GM12878 (cell line): ENCODE measurements around the gene CD1D. TPM values are rescaled to one million over a fixed set of nuclear protein-coding genes. Genes with fewer than 3 reads are reported as not detected.

ENCODE experiments used
- ATAC-seq: fragments of 200-7000 bp; cut with Tn5 transposase; 3 replicates; pipeline ENCODE4 v1.9.1; 2020; ENCODE audit warnings: mild to moderate bottlenecking, moderate library complexity
- BruUV-seq: library from RNA; stranded (reverse); fragments of 400-500 nt; replicated peaks from 2 replicates; lab custom pipeline; 2021; lab: Mats Ljungman, UMichigan
- CTCF ChIA-PET: fragments of 300-600 bp; sonication (Branson Sonifier 250); formaldehyde crosslinking; extraction: SDS; loops from one replicate; lab custom pipeline; 2021; ENCODE audit warnings: inconsistent platforms; lab: Yijun Ruan, JAX
- POLR2A ChIA-PET: fragments of 350-600 bp; formaldehyde crosslinking; extraction: SDS; loops from one replicate; lab custom pipeline; 2021; ENCODE audit warnings: inconsistent platforms; lab: Charles Lee
- RAD21 ChIA-PET: fragments of 300-600 bp; sonication (Branson Sonifier 250); formaldehyde crosslinking; loops from one replicate; lab custom pipeline; 2023; ENCODE audit warnings: antibody characterized with exemption; ENCODE audit not compliant: unreplicated experiment; lab: Charles Lee
- SMC1A ChIA-PET: fragments of 300-600 bp; sonication (Branson Sonifier 250); formaldehyde crosslinking; loops from one replicate; lab custom pipeline; 2023; ENCODE audit not compliant: unreplicated experiment, uncharacterized antibody; lab: Charles Lee
- DNase-seq: peaks from one replicate; pipeline ENCODE4 v3.0.0-alpha.2; 2011; ENCODE audit warnings: low read depth, low spot score
- FAIRE-seq: peaks from 3 replicates; lab custom pipeline; 2011; peaks lifted over from hg19 to GRCh38; lab: Jason Lieb, UNC
- H2AFZ ChIP-seq: 2 replicates; pipeline ENCODE4 v1.6.0; 2011; ENCODE audit warnings: low read depth, low read length, control low read depth; ENCODE audit not compliant: control insufficient read depth
- H3K27ac ChIP-seq: 2 replicates; pipeline ENCODE4 v1.5.1; 2011; ENCODE audit warnings: control low read depth; ENCODE audit not compliant: control insufficient read depth, insufficient read depth
- H3K27me3 ChIP-seq, 2 experiments: replicated peaks in 1 of 2; 2 replicates each; pipeline versions ENCODE4 v1.6.0 to v1.6.1; 2011; ENCODE audit warnings: low read length in 1 of 2; ENCODE audit not compliant: control insufficient read depth in 2 of 2, insufficient read depth in 2 of 2
- H3K36me3 ChIP-seq, 2 experiments: 2 replicates each; pipeline ENCODE4 v1.5.1; 2011; ENCODE audit warnings: low read length in 1 of 2; ENCODE audit not compliant: control insufficient read depth in 2 of 2, insufficient read depth in 2 of 2
- H3K4me1 ChIP-seq: 2 replicates; pipeline ENCODE4 v1.6.1; 2011; ENCODE audit warnings: mild to moderate bottlenecking, low read length, moderate library complexity, mixed read lengths; ENCODE audit not compliant: control insufficient read depth, insufficient read depth
- H3K4me2 ChIP-seq: 2 replicates; pipeline ENCODE4 v1.6.0; 2011; ENCODE audit warnings: control low read depth; ENCODE audit not compliant: control insufficient read depth, insufficient read depth
- H3K4me3 ChIP-seq: fragments of 200-600 bp; sonication (generic); 2 replicates; pipeline ENCODE4 v1.5.1; 2016
- H3K79me2 ChIP-seq: 2 replicates; pipeline ENCODE4 v1.6.0; 2011; ENCODE audit warnings: low read length; ENCODE audit not compliant: control insufficient read depth, insufficient read depth
- H3K9ac ChIP-seq: 2 replicates; pipeline ENCODE4 v1.8.0; 2011; ENCODE audit warnings: low read length, control low read depth, mixed read lengths; ENCODE audit not compliant: control insufficient read depth, insufficient read depth
- H3K9me3 ChIP-seq: replicated peaks from 3 replicates; pipeline ENCODE4 v1.5.1; 2011; ENCODE audit warnings: mild to moderate bottlenecking, low read length; ENCODE audit not compliant: control insufficient read depth, insufficient read depth
- H4K20me1 ChIP-seq: 2 replicates; pipeline ENCODE4 v1.6.0; 2011; ENCODE audit not compliant: control insufficient read depth, insufficient read depth
- BRCA1 ChIP-seq: IDR thresholded peaks from 2 replicates; pipeline ENCODE4 v1.6.1; 2011; ENCODE audit warnings: low read depth, low read length, improper control_type of control experiment
- IKZF1 ChIP-seq: fragments of 450-650 bp; conservative IDR thresholded peaks from 2 replicates; pipeline ENCODE4 v1.6.1; 2017; ENCODE audit warnings: antibody characterized with exemption, mild to moderate bottlenecking
- IRF4 ChIP-seq: IDR thresholded peaks from 2 replicates; pipeline ENCODE4 v1.6.1; 2011; ENCODE audit warnings: low read depth, low read length
- POLR2A ChIP-seq: IDR thresholded peaks from 2 replicates; pipeline ENCODE4 v1.6.1; 2011; ENCODE audit warnings: low read depth, mild to moderate bottlenecking, low read length
- SREBF2 ChIP-seq: IDR thresholded peaks from 2 replicates; pipeline ENCODE4 v1.6.1; 2012; ENCODE audit warnings: mild to moderate bottlenecking, low read length
- STAT3 ChIP-seq: IDR thresholded peaks from 2 replicates; pipeline ENCODE4 v1.6.1; 2011; ENCODE audit warnings: low read depth, low read length, improper control_type of control experiment
- ZNF384 ChIP-seq: IDR thresholded peaks from 2 replicates; pipeline ENCODE4 v1.6.1; 2012; ENCODE audit warnings: low read depth, mild to moderate bottlenecking, low read length, improper control_type of control experiment, borderline replicate concordance
- WGBS: methylation state at CpG from one replicate; pipeline ENCODE4 v1.1.6; 2016; ENCODE audit warnings: low lambda C conversion rate; ENCODE audit not compliant: insufficient replicate concordance, insufficient coverage; ENCODE audit errors: missing lambda C conversion rate; 5-methylcytosine and 5-hydroxymethylcytosine counted together
- in situ Hi-C: fragments of 300-500 bp; cut with MboI; formaldehyde crosslinking; loops from 9 replicates; pipeline ENCODE4 v1.14.3; 2018; ENCODE audit warnings: mixed read lengths
- intact Hi-C: fragments of 100-400 bp; cut with micrococcal nuclease; formaldehyde crosslinking; loops from one replicate; pipeline ENCODE4 v1.14.2; 2022; ENCODE audit not compliant: unreplicated experiment
- polyA plus RNA-seq, 11 experiments: library from polyadenylated mRNA; depleted of rRNA in 4 of 11; unstranded in 6 of 11; stranded (reverse) in 5 of 11; fragments of >200 nt; fragmentation: Nextera tagmentation in 4 of 11; fragmentation: Illumina TruSeq in 1 of 11; extraction: Ambion mirVana in 4 of 11; extraction: Trizol in 1 of 11; gene quantifications; 1 replicate in 1 of 11; 2 replicates in 10 of 11; pipeline versions ENCODE4 v1.2.1 to v1.2.3, GENCODE V29; 2011 to 2016; ENCODE audit warnings: inconsistent platforms in 2 of 11, missing spikeins in 2 of 11, low read depth in 1 of 11
- total RNA-seq, 4 experiments: library from RNA; depleted of rRNA in 3 of 4; stranded (reverse); fragments of >200 nt in 3 of 4; fragmentation: Illumina TruSeq in 1 of 4; extraction: Trizol in 1 of 4; gene quantifications; 2 replicates each; pipeline versions ENCODE4 v1.2.1 to v1.2.3, GENCODE V29; 2013 to 2021
- TF ChIP-seq, protein P1 (sequence below): fragments of 450-650 bp; formaldehyde crosslinking; IDR thresholded peaks from 2 replicates; pipeline ENCODE4 v1.5.0; 2022; ENCODE audit warnings: mild to moderate bottlenecking, missing genetic modification characterization
- TF ChIP-seq, protein P2 (sequence below): IDR thresholded peaks from 2 replicates; pipeline ENCODE4 v1.6.1; 2012; ENCODE audit warnings: low read depth, low read length, improper control_type of control experiment

The CD1D gene
- total and polyA plus RNA-seq, 10 of the 15 experiments (the other 5 are each of a cell fraction or from before 2014, with no cell fraction given): 0.21 to 1.4 (median 0.73) TPM; not detected in 2

GRCh38 chr1:158148468-158148867 lies 32.2 kb upstream of the CD1D start (continued):
- TF ChIP-seq ZNF384 (no peak), IRF4 (no peak), SREBF2 (no peak)

DNA sequence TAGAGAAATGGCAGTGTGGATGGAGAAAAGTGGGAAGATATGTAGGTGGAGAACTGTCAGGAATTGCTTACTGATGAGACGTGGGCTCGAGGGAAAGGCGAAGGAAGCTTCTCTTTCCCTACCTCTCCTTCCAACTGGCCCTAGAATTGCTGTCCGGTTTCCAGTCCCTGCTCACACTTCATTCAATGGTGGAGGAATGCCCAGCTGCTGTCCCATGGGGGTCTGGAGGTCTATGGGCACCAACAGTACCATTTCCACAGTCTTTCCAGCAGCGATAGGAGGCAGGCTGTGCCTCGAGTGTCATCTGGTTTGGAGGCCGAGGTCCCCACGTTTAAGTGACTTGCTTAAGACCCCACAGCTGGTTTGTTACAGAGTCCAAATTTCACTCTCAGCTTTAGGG lies 31.5 kb upstream of the CD1D start:
- H3K9me3 ChIP-seq: no peaks in the 10 kb centered on the region; the same call in 2 of the 3 replicates
- no peak overlapping the region for H3K9ac ChIP-seq
- H3K4me3 ChIP-seq: peak overlapping the region; percentile 55; the same call in 1 of the 2 replicates
- ATAC-seq (no peak), DNase-seq (no peak), FAIRE-seq (no peak)
- ChIA-PET RAD21 (interaction anchor here (0.6 kb wide), 1 partner anchor 30 kb away, joined by 3 read pairs; no protein-coding TSS in a partner anchor), CTCF (interaction anchor here (1.6 kb wide), 1 partner anchor 24 kb away, joined by 6 read pairs; no protein-coding TSS in a partner anchor), POLR2A (no interaction called here), SMC1A (interaction anchor here (1.2 kb wide), 1 partner anchor 30 kb away, joined by 3 read pairs; no protein-coding TSS in a partner anchor)
- no peak overlapping the region for H3K27ac ChIP-seq
- H3K4me2 ChIP-seq: peak overlapping the region; percentile 70
- H3K27me3 ChIP-seq: no peaks in the 10 kb centered on the region
- H3K79me2 ChIP-seq: no peaks in the 10 kb centered on the region
- peak overlapping the region; percentile 54 for H2AFZ ChIP-seq
- no peaks in the 10 kb centered on the region for H4K20me1 ChIP-seq
- 40% methylated on average over 8 of the region's 8 CpGs for WGBS
- in situ Hi-C loops (no loop called here), intact Hi-C loops (no loop called here)
- H3K4me1 ChIP-seq: peaks cover 11% of the 10 kb centered on the region
- no peak for TF ChIP-seq POLR2A
- TF ChIP-seq, protein P1, sequence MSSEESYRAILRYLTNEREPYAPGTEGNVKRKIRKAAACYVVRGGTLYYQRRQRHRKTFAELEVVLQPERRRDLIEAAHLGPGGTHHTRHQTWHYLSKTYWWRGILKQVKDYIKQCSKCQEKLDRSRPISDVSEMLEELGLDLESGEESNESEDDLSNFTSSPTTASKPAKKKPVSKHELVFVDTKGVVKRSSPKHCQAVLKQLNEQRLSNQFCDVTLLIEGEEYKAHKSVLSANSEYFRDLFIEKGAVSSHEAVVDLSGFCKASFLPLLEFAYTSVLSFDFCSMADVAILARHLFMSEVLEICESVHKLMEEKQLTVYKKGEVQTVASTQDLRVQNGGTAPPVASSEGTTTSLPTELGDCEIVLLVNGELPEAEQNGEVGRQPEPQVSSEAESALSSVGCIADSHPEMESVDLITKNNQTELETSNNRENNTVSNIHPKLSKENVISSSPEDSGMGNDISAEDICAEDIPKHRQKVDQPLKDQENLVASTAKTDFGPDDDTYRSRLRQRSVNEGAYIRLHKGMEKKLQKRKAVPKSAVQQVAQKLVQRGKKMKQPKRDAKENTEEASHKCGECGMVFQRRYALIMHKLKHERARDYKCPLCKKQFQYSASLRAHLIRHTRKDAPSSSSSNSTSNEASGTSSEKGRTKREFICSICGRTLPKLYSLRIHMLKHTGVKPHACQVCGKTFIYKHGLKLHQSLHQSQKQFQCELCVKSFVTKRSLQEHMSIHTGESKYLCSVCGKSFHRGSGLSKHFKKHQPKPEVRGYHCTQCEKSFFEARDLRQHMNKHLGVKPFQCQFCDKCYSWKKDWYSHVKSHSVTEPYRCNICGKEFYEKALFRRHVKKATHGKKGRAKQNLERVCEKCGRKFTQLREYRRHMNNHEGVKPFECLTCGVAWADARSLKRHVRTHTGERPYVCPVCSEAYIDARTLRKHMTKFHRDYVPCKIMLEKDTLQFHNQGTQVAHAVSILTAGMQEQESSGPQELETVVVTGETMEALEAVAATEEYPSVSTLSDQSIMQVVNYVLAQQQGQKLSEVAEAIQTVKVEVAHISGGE (CRISPR knock-in tag): no peak
- TF ChIP-seq IRF4: no peak
- no peak for TF ChIP-seq IKZF1
- TF ChIP-seq BRCA1: no peak
- TF ChIP-seq STAT3: no peak
- TF ChIP-seq, protein P2, sequence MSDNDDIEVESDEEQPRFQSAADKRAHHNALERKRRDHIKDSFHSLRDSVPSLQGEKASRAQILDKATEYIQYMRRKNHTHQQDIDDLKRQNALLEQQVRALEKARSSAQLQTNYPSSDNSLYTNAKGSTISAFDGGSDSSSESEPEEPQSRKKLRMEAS: no peak
- no TSS peak for BruUV-seq
- H3K36me3 ChIP-seq: no peaks in the 10 kb centered on the region
